M059J (cell line): ENCODE measurements around the gene ABCB8. TPM values are rescaled to one million over a fixed set of nuclear protein-coding genes. Genes with fewer than 3 reads are reported as not detected.
"Not testable (repeated sequence)": the region's sequence is repeated elsewhere in the genome, so short reads cannot be mapped to it uniquely, and the experiment has no call there.

ENCODE experiments used
- DNase-seq: peaks from one replicate; pipeline ENCODE4 v3.0.0-alpha.2; 2012; ENCODE audit warnings: low read depth
- total RNA-seq: library from RNA; depleted of rRNA; stranded (reverse); fragments of >200 nt; shearing (Covaris generic); gene quantifications from 2 replicates; pipeline ENCODE4 v1.2.3, GENCODE V29; 2014

Gene ABCB8
- total RNA-seq, 1 experiment from 2014 or later: 24.2 TPM

DNA sequence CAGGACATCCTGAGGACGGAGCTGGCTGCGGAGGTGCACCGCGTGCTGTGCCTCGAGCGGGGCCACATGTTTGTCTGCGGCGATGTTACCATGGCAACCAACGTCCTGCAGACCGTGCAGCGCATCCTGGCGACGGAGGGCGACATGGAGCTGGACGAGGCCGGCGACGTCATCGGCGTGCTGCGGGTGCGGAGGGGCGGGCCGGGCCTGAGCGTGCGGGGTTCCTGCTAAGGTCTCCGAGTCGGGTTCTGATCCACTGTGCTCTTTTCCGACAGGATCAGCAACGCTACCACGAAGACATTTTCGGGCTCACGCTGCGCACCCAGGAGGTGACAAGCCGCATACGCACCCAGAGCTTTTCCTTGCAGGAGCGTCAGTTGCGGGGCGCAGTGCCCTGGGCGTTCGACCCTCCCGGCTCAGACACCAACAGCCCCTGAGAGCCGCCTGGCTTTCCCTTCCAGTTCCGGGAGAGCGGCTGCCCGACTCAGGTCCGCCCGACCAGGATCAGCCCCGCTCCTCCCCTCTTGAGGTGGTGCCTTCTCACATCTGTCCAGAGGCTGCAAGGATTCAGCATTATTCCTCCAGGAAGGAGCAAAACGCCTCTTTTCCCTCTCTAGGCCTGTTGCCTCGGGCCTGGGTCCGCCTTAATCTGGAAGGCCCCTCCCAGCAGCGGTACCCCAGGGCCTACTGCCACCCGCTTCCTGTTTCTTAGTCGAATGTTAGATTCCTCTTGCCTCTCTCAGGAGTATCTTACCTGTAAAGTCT is 14.3 kb upstream of the ABCB8 start:
- peak; percentile 43 for DNase-seq

DNA sequence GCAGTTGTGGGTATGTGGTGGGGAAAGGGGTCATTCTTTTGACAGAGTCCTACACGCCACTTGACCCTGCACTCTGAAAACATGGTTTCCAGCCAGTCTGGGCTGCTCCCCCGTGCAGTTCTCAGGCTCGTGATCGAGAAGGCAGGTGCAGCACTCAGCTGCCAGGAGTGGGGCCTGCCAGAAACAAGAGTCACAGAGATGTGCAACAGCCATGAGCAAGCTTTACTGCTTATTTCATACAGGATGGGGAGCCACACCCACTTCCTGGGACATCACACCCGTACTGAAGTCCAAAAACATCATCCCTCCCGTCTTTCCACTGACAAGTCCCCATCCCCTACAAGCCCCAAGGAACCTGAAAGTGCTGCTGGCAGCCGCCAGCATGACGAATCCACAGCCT is 13.3 kb upstream of the ABCB8 start:
- no peak for DNase-seq

DNA sequence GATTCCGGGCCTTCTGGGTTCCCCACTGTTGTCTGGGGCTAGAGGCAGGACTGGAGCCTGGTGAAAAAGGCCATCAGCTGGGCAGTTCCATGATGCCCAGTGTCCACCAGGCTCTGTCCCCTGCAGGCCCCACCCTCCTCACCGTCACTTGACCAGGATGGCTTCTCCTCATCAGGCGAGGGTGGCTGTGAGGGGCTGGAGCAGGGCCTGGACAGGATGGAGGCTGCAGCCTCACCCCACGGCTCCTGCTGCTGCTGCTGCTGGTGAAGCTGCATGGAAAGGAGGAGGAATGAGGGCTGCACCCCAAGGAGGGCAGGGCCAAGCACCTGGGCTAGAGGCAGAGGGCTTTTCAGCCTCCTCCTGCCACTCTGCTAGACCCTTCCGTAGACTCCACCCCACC is 12.3 kb upstream of the ABCB8 start:
- DNase-seq: no peak

DNA sequence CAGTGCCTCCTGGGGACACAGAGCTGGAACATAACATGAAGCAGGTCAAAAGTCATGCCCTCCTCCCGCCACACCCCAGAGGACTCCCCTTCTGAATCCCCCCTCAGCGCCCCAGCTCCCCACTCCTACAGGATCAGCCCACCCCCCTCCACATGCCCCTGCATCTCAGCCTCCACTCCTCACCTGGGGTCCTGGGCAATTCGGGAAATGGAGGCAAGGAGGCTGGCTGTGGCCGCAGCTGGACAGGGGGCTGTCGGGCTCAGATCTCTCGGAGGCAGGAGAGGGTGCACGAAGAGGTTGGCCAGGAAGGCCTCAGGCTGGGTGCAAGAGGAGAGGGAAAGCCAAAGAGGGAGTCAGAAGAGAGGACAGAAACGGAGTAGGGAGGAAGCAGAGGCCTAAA is 11.7 kb upstream of the ABCB8 start:
- no peak for DNase-seq

GRCh38 chr7:151016942-151017341 is 11.3 kb upstream of the ABCB8 start:
- no peak for DNase-seq

GRCh38 chr7:151017370-151017952 is 10.8 kb upstream of the ABCB8 start:
- DNase-seq: no peak

- DNase-seq: no peak
Observed at GRCh38 chr7:151017953-151018420, 10.3 kb upstream of the ABCB8 start.

DNA sequence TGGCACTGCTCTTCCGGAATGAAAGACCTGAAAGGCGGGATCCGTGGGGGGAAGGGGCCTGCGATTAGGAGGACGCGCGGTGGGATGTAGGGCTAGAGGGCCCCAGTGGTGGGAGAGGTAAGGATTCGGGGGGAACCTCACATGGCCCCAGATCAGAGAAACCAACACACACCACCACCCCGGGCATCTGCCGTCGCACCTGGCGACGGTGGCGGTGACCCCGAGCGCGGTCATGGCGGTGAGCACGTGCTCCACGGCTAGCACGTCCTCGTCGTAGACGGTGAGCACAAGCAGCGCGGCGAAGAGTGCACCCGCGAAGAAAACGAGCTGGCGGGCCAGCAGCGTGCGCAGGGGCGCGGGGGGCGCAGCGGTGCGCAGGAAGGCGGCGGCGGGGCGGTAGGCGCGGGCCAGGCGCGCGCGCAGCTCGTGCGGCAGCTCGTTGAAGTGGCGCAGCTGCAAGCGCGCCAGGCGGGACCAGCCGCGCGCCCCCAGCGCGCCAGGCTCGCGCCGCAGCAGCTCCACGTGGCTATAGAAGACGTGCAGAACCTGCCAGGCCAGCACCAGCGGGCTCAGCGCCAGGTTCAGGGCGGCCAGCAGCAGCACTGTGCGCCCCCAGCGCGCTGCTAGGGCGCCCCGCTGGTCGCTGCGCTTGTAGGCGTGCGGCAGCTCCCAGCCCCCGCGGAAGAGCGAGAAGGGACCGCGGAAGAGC is 9.7 kb upstream of the ABCB8 start:
- no peak for DNase-seq

GRCh38 chr7:151019130-151019447 is 9.2 kb upstream of the ABCB8 start:
- no peak for DNase-seq

GRCh38 chr7:151020231-151020630 is 8.0 kb upstream of the ABCB8 start:
- DNase-seq: no peak

- DNase-seq: no peak
Observed at GRCh38 chr7:151023232-151023631, 5.0 kb upstream of the ABCB8 start.

DNA sequence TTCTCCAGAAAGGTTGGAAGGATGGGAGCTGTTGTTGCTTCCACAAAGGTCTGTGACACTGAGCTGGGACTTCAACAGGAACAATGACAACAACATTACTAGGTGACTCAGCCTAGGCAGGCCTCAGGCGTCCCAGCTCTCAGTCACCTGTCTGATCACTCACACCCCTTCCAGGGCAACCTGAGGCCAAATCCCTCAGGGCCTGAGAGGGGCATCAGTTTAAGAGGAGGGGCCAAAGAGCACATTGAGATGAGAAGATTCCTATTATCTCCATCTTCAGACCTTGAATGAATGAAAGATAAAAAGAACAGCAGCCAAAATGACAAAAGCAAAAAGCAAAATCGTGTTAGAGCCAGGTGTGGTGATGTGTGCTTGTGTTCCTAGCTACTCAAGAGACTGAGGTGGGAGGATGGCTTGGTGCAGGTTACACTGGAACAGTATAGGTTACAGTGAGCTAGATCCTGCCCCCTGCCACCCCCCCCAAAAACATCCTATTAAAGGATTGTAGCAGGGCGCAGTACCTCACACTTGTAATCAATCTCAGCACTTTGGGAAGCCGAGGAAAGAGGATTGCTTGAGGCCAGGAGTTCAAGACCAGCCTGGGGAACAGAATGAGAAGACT is 3.7 kb upstream of the ABCB8 start, which contains the start of gene ATG9B:
ATG9B (minus strand) TSS at position 60 of the 622 bp plus-strand sequence. CDS start 71 bp downstream, outside the sequence.
- DNase-seq: peak; percentile 49

- DNase-seq: peak; percentile 81
Observed at GRCh38 chr7:151025924-151026671, 2.2 kb upstream of the ABCB8 start.

DNA sequence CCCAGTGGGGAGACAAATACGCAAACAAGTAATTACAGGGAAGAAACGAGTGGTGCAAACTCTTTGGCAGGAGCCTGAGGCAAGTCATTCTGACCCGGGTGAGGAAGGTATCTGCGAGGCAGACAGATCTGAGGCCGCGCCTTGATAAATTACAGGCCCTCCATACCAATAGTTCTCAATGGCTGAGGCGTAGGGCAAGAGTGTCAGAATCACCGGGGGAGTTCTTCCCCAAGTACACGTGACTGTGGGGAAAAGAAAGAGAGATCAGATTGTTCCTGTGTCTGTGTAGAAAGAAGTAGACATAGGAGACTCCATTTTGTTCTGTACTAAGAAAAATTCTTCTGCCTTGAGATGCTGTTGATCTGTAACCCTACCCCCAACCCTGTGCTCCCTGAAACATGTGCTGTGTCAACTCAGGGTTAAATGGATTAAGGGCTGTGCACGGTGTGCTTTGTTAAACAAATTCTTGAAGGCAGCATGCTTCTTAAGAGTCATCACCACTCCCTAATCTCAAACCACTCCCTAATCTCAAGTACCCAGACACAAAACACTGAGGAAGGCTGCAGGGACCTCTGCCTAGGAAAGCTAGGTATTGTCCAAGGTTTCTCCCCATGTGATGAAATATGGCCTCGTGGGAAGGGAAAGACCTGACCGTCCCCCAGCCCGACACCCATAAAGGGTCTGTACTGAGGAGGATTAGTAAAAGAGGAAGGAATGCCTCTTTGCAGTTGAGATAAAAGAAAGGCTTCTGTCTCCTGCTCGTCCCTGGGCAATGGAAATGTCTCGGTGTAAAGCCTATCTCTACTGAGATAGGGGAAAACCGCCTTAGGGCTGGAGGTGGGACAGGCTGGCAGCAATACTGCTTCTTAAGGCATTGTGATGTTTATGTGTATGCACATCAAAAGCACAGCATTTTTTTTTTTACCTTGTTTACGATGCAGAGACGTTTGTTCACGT is 1.2 kb upstream of the ABCB8 start:
- DNase-seq: not testable (repeated sequence)

GRCh38 chr7:151027728-151028130 is 521 bp upstream of the ABCB8 start:
- DNase-seq: not testable (repeated sequence)

DNA sequence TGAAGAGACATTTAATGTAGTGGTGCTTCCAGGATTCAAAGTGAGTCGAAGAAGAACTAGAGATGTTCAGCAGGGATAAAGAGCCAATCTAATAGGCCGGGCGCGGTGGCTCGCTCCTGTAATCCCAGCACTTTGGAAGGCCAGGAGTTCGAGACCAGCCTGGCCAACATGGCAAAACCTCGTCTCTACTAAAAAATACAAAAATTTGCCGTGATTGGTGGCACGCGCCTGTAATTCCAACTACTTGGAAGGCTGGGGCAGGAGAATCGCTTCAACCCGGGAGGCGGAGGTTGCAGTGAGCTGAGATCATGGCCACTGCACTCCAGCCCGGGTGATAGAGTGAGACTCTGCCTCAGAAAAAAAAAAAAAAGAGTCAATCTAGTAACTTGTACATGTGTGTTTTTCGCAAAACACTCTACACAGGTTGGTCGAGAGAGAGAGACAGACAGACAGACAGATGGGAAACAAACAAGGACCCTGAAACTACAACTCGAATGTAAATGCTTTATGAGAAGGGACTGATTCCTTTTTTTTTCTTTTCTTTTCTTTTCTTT is 775 bp downstream of the ABCB8 start:
- no peak for DNase-seq

DNA sequence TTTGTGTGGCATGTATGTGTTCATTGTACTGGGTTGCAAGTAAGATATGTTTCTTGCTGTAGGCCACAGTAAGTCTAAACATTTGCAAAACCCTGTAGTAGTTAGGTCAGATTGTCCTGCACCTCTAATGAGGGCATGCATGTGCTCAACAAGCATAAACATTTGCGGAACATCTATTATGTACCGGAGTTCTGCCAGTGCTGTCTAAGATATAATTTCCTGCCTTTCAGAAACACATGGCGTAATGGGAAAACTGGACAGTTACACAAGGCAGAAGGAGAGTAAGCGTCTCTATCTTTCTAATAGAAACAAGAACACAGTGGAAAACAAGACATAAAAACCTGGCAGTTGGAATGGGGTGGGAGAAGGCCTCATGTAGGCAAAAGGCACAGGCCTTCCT is 2.8 kb downstream of the ABCB8 start:
- no peak for DNase-seq

- no peak for DNase-seq
Observed at GRCh38 chr7:151032936-151033863, 5.0 kb downstream of the ABCB8 start.

DNA sequence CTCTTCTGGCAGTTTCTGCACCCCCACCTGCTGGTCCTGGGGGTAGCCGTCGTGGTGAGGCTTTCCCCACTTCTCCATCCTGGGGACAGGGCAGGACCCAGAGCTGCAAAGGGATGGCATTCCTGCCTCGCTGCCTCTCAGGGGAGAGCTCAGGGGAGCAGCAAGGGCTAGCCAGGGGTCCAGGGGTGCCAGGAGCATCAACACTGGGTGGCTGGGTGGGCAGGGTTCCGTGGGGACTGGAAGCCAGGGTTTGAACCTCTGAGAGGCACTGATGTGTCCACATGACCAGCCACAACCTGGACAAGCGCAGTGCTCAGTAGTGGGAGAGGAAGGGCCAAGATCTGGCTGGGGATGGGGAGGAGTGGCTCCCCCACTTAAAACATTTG is 5.6 kb downstream of the ABCB8 start:
- DNase-seq: no peak
